Liver (tissue), 9 donors: ENCODE measurements around the gene DCDC1. TPM values are rescaled to one million over a fixed set of nuclear protein-coding genes. Genes with fewer than 3 reads are reported as not detected.

Experiments
- DNase-seq: peaks from one replicate; pipeline ENCODE4 v3.0.0-alpha.2; 2017; ENCODE audit warnings: low spot score
- H3K27ac ChIP-seq, 2 donors: one replicate each; pipeline ENCODE4 v1.7.0; 2013; ENCODE audit warnings: inconsistent platforms in 2 of 2, low read length in 2 of 2, control low read depth in 1 of 2, low read depth in 1 of 2, mild to moderate bottlenecking in 1 of 2
- H3K27me3 ChIP-seq, 4 donors: one replicate each; pipeline versions ENCODE4 v1.6.1 to v1.7.0; 2013; ENCODE audit warnings: low read length in 3 of 4, inconsistent platforms in 1 of 4, mild to moderate bottlenecking in 1 of 4, moderate library complexity in 1 of 4; ENCODE audit not compliant: control insufficient read depth in 4 of 4, insufficient read depth in 4 of 4
- H3K36me3 ChIP-seq, 4 donors: one replicate each; pipeline versions ENCODE4 v1.6.1 to v1.7.0; 2013; ENCODE audit warnings: low read length in 3 of 4, mild to moderate bottlenecking in 3 of 4, low read depth in 1 of 4, moderate library complexity in 1 of 4; ENCODE audit not compliant: control insufficient read depth in 4 of 4, insufficient read depth in 3 of 4
- H3K4me1 ChIP-seq, 4 donors: one replicate each; pipeline versions ENCODE4 v1.6.1 to v1.7.0; 2013; ENCODE audit warnings: low read length in 3 of 4, mild to moderate bottlenecking in 3 of 4, moderate library complexity in 1 of 4; ENCODE audit not compliant: control insufficient read depth in 4 of 4, insufficient read depth in 4 of 4
- H3K4me3 ChIP-seq, 3 donors: one replicate each; pipeline versions ENCODE4 v1.6.1 to v1.7.0; 2013; ENCODE audit warnings: low read length in 3 of 3, control low read depth in 1 of 3, low read depth in 1 of 3, mild to moderate bottlenecking in 1 of 3
- H3K9ac ChIP-seq, 2 donors: one replicate each; pipeline ENCODE4 v1.7.0; 2013; ENCODE audit warnings: low read length in 2 of 2, mild to moderate bottlenecking in 2 of 2, moderate library complexity in 2 of 2, control low read depth in 1 of 2, low read depth in 1 of 2
- H3K9me3 ChIP-seq, 4 donors: one replicate each; pipeline versions ENCODE4 v1.6.1 to v1.7.0; 2013; ENCODE audit warnings: low read length in 3 of 4; ENCODE audit not compliant: control insufficient read depth in 4 of 4
- ATF3 ChIP-seq: IDR thresholded peaks from 2 replicates; pipeline ENCODE4 v1.6.1; 2016; ENCODE audit warnings: antibody characterized with exemption
- CTCF ChIP-seq: fragments of 150-350 bp; IDR thresholded peaks from 2 replicates; pipeline ENCODE4 v1.5.1; 2017; ENCODE audit warnings: improper control_type of control experiment, low read depth, low read length; ENCODE audit not compliant: missing input control
- EGR1 ChIP-seq, 2 donors: IDR thresholded peaks; 2 replicates each; pipeline ENCODE4 v1.6.1; 2016 to 2018; ENCODE audit warnings: antibody characterized with exemption in 2 of 2, low read depth in 2 of 2
- FOXA1 ChIP-seq: IDR thresholded peaks from 2 replicates; pipeline ENCODE4 v1.6.1; 2016; ENCODE audit warnings: antibody characterized with exemption
- FOXA2 ChIP-seq: IDR thresholded peaks from 2 replicates; pipeline ENCODE4 v1.6.1; 2016; ENCODE audit warnings: antibody characterized with exemption
- GABPA ChIP-seq, 2 donors: IDR thresholded peaks in 1 of 2; conservative IDR thresholded peaks in 1 of 2; 2 replicates each; pipeline ENCODE4 v1.6.1; 2016; ENCODE audit warnings: antibody characterized with exemption in 2 of 2, mild to moderate bottlenecking in 1 of 2, moderate library complexity in 1 of 2
- HNF4A ChIP-seq, 2 donors: conservative IDR thresholded peaks; 2 replicates each; pipeline ENCODE4 v1.6.1; 2016; ENCODE audit warnings: antibody characterized with exemption in 2 of 2, mild to moderate bottlenecking in 2 of 2
- JUND ChIP-seq, 2 donors: IDR thresholded peaks; 2 replicates each; pipeline ENCODE4 v1.6.1; 2016; ENCODE audit warnings: antibody characterized with exemption in 2 of 2
- MAX ChIP-seq: IDR thresholded peaks from 2 replicates; pipeline ENCODE4 v1.6.1; 2016; ENCODE audit warnings: antibody characterized with exemption
- NR2F2 ChIP-seq: IDR thresholded peaks from 2 replicates; pipeline ENCODE4 v1.6.1; 2016; ENCODE audit warnings: antibody characterized with exemption
- RAD21 ChIP-seq, 2 donors: IDR thresholded peaks; 2 replicates each; pipeline ENCODE4 v1.6.1; 2016; ENCODE audit warnings: antibody characterized with exemption in 2 of 2, mild to moderate bottlenecking in 2 of 2
- REST ChIP-seq: IDR thresholded peaks from 2 replicates; pipeline ENCODE4 v1.6.1; 2016; ENCODE audit warnings: antibody characterized with exemption, mild to moderate bottlenecking
- RXRA ChIP-seq, 2 donors: IDR thresholded peaks; 2 replicates each; pipeline ENCODE4 v1.6.1; 2017 to 2018; ENCODE audit warnings: antibody characterized with exemption in 2 of 2, mild to moderate bottlenecking in 1 of 2
- SP1 ChIP-seq: IDR thresholded peaks from 2 replicates; pipeline ENCODE4 v1.6.1; 2018; ENCODE audit warnings: antibody characterized with exemption, mild to moderate bottlenecking
- TAF1 ChIP-seq: conservative IDR thresholded peaks from 2 replicates; pipeline ENCODE4 v1.6.1; 2016; ENCODE audit warnings: antibody characterized with exemption, mild to moderate bottlenecking
- YY1 ChIP-seq: IDR thresholded peaks from 2 replicates; pipeline ENCODE4 v1.6.1; 2016; ENCODE audit warnings: antibody characterized with exemption, mild to moderate bottlenecking
- ZBTB33 ChIP-seq: IDR thresholded peaks from 2 replicates; pipeline ENCODE4 v1.6.1; 2016; ENCODE audit warnings: antibody characterized with exemption
- WGBS: extraction: QIAGEN DNeasy Blood & Tissue Kit; methylation state at CpG from one replicate; pipeline ENCODE4 v1.1.7; 2013; 5-methylcytosine and 5-hydroxymethylcytosine counted together
- polyA plus RNA-seq, 2 donors: library from polyadenylated mRNA; stranded (reverse) in 1 of 2; unstranded in 1 of 2; fragments of 200-250 nt in 1 of 2; fragments of >200 nt in 1 of 2; fragmentation: Nextera tagmentation in 1 of 2; extraction: Ambion mirVana in 1 of 2; gene quantifications; one replicate each; pipeline versions ENCODE4 v1.2.1 to v1.2.3, GENCODE V29; 2013 to 2015
- total RNA-seq, 2 donors: library from RNA; depleted of rRNA; stranded (reverse); fragments of >200 nt; gene quantifications; one replicate each; pipeline ENCODE4 v1.2.3, GENCODE V29; 2014
- donor health status: healthy.
- donor health status: healthy.
- donor health status: healthy.
- donor health status: healthy.
- donor health status: healthy.

The DCDC1 gene
- total and polyA plus RNA-seq, 4 donors: 0.38 to 3.5 (median 2.0) TPM

- Histone ChIP-seq H3K27ac (no peak overlapping the region), H3K36me3 (no peaks in the 10 kb centered on the region), H3K4me3 (no peak overlapping the region), H3K9ac (no peak overlapping the region), H3K4me1 (no peaks in the 10 kb centered on the region), H3K9me3 (no peaks in the 10 kb centered on the region), H3K27me3 (no peaks in the 10 kb centered on the region)
- no peak for DNase-seq
- WGBS: 96% methylated on average over 2 of the region's 2 CpGs
- TF ChIP-seq FOXA2: no peak
- TF ChIP-seq CTCF: no peak
- no peak for TF ChIP-seq JUND (IDR thresholded peaks at IDR 0.05)
- TF ChIP-seq ATF3: no peak
- TF ChIP-seq MAX: no peak
- TF ChIP-seq GABPA (IDR thresholded peaks at IDR 0.05 in 1 of 2, conservative IDR thresholded peaks at IDR 0.05 in 1 of 2): no peak
- TF ChIP-seq RAD21 (IDR thresholded peaks at IDR 0.05): no peak
- no peak for TF ChIP-seq ZBTB33
- no peak for TF ChIP-seq FOXA1
- no peak for TF ChIP-seq REST
- TF ChIP-seq HNF4A (conservative IDR thresholded peaks at IDR 0.05): no peak
- no peak for TF ChIP-seq TAF1
- no peak for TF ChIP-seq SP1
- no peak for TF ChIP-seq YY1
- TF ChIP-seq RXRA (IDR thresholded peaks at IDR 0.05): no peak
- no peak for TF ChIP-seq EGR1 (IDR thresholded peaks at IDR 0.05; ENCODE audit: low read depth in 2 of 2)
- TF ChIP-seq NR2F2: no peak
Observed at GRCh38 chr11:30875806-30876205, 493.7 kb downstream of the DCDC1 start.
